Measurements from ENCODE around the gene HMOX1. TPM values are rescaled to one million over a fixed set of nuclear protein-coding genes. Genes with fewer than 3 reads are reported as not detected.
A peak's percentile ranks its signal among the peaks of the same experiment; 100 is the strongest.

HMOX1 gene
- total RNA-seq, 2 experiments from 2014 or later, result 2.4 to 2.9 TPM

DNA sequence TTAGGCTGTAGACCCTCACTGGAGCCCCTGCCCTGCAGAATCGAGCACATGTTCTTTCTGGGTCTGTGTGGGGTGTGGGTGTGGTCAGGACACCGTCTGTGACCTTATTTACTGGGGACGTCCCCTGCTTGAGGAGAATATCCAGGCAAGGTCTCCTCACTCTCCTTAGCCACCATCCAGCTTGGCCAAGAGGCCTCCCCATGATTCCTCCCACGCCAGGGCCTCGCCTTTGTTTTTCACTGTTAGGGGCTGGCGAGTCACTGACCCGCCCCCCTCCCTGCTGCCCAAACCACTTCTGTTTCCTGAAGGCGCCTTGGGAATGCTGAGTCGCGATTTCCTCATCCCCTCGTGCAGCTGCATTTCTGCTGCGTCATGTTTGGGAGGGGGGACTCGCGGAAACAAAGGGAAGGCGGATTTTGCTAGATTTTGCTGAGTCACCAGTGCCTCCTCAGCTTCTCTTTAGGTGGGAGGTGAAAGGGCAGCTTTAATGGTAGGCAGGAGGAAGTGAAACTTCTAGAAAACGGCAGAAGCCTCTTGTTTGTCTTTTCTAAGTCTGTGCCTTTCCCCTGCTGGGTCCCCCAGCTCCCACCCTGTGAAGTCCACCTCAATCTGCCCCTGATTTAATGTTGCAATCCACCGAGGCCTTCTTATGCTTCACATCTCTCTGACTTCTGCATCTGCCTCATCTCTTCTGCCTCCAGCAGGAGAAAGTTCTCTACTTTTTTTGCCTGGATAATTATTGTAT, 4.0 kb upstream of the HMOX1 start:
- ChIA-PET CTCF (interaction anchor here (0.7 kb wide), 1 partner anchor 50 kb away, joined by 3 read pairs; no protein-coding TSS in a partner anchor), POLR2A (interaction anchor here (0.7 to 1.4 kb wide), 4 partner anchors 13 to 77 kb away, joined by 3 to 5 read pairs (median 4); partner anchors contain the start of gene TOM1)
- Mint-ChIP-seq H3K9me3 (no peaks in the 10 kb centered on the region), H3K4me1 (peaks cover 32% of the 10 kb centered on the region), H3K36me3 (ENCODE audit: low read depth) (no peaks in the 10 kb centered on the region), H3K4me3 (no peak overlapping the region), H3K27ac (peak overlapping the region; percentile 55), H3K27me3 (peaks cover 10% of the 10 kb centered on the region)
- peak; percentile 52 for DNase-seq

DNA sequence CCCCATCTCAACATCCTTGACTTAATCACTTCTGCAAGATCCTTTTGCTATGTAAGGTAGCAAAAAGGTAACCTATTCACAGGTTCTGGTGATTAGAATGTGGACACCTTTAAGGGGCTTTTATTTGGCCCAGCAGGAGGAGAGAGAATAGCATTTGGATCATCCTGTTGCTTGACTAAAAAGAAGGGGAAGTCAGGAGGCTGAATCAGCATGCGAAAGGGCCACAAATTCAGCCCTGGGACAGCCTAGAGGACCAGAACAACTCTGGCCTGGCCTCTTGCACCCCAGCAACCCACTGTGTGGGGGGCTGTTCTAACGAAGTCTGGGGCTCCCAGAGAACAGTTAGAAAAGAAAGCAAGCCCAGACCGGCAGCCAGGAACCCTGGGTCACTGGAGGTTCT, 3.2 kb upstream of the HMOX1 start:
- Mint-ChIP-seq H3K27me3 (peaks cover 12% of the 10 kb centered on the region), H3K36me3 (ENCODE audit: low read depth) (no peaks in the 10 kb centered on the region), H3K4me3 (no peak overlapping the region), H3K9me3 (no peaks in the 10 kb centered on the region), H3K27ac (peak overlapping the region; percentile 55), H3K4me1 (peaks cover 30% of the 10 kb centered on the region)
- ChIA-PET POLR2A (no interaction called here), CTCF (no interaction called here)
- DNase-seq, result no peak

DNA sequence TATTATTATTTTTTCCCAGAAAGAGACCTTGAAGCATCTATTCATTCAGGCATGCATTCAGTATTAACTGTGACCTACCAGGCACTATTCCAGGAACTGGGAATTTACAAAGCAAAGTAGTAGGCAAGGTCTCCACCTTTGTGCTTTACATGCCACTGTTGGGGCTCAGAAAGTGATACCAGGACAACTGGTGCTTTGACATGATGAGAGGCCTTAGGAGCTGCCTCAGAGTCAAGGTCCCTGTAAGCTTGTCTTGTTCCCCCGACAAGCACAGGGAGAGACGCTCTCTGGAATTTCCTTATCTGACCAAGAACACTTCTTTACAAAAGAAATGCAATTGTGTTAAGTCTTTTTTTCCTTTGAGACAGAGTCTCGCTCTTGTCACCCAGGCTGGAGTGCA, 2.3 kb upstream of the HMOX1 start:
- no peak overlapping the region for H3K27ac Mint-ChIP-seq
- H3K27me3 Mint-ChIP-seq, result peaks cover 17% of the 10 kb centered on the region
- H3K9me3 Mint-ChIP-seq, result no peaks in the 10 kb centered on the region
- no peak overlapping the region for H3K4me3 Mint-ChIP-seq
- peaks cover 30% of the 10 kb centered on the region for H3K4me1 Mint-ChIP-seq
- ChIA-PET POLR2A (no interaction called here), CTCF (no interaction called here)
- H3K36me3 Mint-ChIP-seq (ENCODE audit: low read depth), result no peaks in the 10 kb centered on the region
- no peak for DNase-seq

DNA sequence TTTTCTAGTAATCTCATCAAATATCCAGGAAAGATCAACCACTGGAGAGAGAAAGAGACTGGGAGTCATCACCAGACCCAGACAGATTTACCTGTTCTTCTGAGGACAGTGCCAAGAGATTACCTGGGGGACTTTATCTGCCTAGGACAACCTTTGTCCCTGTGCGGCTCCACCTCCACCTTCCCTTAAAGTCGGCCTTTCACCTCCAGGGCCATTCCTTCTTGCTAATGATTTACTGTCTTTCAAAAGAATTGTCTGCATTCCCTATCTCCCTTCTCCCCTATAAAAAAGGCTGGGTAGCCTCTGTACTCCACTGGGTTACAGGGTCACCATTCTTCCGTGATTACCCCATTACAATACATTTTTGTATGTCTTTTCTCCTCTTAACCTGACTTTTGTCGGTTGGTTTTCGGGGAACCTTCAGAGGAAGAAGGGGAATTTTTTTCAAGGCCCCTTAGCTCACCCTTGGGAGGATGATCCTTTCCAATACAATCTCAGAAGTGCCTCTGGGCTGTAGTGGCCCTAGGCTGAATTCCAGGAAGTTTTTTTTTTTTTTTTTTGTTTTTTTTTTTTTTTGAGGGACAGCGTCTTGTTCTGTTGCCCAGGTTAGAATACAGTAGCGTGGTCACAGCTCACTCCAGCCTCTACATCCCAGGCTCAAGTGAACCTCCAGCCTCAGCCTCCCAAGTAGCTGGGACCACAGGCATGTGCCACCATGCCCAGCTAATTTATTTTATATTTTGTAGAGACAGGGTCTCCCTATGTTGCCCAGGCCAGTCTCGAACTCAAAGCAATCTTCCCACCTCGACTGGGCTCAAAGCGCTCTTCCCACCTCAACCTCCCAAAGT, 1.5 kb upstream of the HMOX1 start:
- no peaks in the 10 kb centered on the region for H3K36me3 Mint-ChIP-seq (ENCODE audit: low read depth)
- no peaks in the 10 kb centered on the region for H3K9me3 Mint-ChIP-seq
- no peak overlapping the region for H3K4me3 Mint-ChIP-seq
- DNase-seq, result no peak
- ChIA-PET CTCF (no interaction called here), POLR2A (no interaction called here)
- H3K27ac Mint-ChIP-seq, result no peak overlapping the region
- peaks cover 19% of the 10 kb centered on the region for H3K27me3 Mint-ChIP-seq
- H3K4me1 Mint-ChIP-seq, result peaks cover 30% of the 10 kb centered on the region

DNA sequence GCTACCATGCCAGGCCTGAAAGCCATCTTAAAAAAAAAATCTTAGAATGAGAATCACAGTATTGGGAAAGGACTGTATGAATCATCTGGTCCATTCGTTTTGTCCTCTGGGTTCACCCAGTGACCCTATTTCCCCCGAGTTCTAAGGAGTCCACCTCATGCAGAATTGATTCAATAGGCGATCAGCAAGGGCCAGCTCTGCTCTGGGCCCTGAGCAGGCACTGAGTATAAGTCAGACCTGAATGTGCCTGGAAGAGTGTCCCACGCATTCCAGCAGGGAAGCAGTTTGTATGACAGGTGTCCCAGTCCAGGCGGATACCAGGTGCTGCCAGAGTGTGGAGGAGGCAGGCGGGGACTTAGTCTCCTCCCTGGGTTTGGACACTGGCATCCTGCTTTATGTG, 883 bp upstream of the HMOX1 start:
- no peaks in the 10 kb centered on the region for H3K9me3 Mint-ChIP-seq
- ChIA-PET CTCF (no interaction called here), POLR2A (interaction anchor here (0.8 kb wide), 2 partner anchors 13 to 77 kb away, joined by 3 to 4 read pairs; no protein-coding TSS in a partner anchor)
- peaks cover 19% of the 10 kb centered on the region for H3K27me3 Mint-ChIP-seq
- peaks cover 30% of the 10 kb centered on the region for H3K4me1 Mint-ChIP-seq
- no peak overlapping the region for H3K27ac Mint-ChIP-seq
- no peak for DNase-seq
- H3K36me3 Mint-ChIP-seq (ENCODE audit: low read depth), result no peaks in the 10 kb centered on the region
- H3K4me3 Mint-ChIP-seq, result no peak overlapping the region

DNA sequence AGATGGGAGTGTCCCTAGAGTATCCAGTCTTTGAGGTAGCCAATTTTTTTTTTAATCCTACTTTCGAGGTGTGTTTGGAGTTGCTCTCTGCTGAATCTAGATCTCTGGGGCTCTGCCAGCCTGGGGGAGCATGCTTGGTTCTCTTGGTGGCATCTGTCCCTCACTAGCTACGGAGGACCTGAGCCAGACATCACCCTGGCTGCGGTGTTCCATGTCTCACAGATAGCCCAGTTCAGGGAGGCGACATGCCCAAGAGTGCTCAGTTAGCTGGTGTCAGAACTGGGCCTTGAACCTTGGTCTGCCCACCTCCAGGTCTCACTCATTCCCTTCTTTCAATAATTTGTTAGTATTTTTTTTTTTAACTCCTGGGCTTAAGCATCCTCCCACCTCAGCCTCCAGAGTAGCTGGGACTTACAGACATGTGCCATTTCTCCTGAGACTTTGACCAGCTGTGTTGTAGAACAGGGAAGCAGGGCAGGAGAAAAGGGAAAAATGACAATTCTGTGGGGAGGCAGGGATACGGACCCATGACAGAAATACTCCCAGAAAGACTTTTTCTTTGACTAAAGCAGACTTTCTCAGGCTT, 621 bp downstream of the HMOX1 start:
- Mint-ChIP-seq H3K9me3 (no peaks in the 10 kb centered on the region), H3K4me1 (peaks cover 29% of the 10 kb centered on the region), H3K27ac (no peak overlapping the region), H3K27me3 (peaks cover 19% of the 10 kb centered on the region), H3K4me3 (peak overlapping the region; percentile 63), H3K36me3 (ENCODE audit: low read depth) (no peaks in the 10 kb centered on the region)
- POLR2A ChIA-PET, result interaction anchor here (1.6 kb wide), 1 partner anchor 20 kb away, joined by 3 read pairs; no protein-coding TSS in a partner anchor
- CTCF ChIA-PET, result interaction anchor here (1.1 kb wide), 1 partner anchor 9 kb away, joined by 4 read pairs; no protein-coding TSS in a partner anchor
- no peak for DNase-seq

DNA sequence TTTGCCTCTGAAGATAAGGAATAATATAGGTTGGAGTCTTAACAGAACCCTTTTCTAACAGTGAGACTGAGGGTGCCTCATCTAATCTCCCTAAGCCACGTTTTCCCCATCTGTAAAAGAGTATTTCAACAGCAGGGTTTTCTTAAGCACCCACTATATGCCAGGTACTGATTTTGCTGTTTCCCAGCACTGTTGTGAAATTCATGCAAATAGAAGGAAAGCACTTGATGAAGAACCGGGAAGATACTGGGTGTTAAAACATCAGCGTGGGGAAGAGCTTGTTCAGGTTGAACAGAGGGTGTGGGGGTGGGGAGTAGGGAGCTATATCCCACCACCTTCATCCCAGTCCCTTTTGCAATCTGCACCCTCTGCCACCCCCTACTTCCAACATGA, 2.8 kb downstream of the HMOX1 start:
- Mint-ChIP-seq H3K4me3 (no peak overlapping the region), H3K4me1 (peaks cover 13% of the 10 kb centered on the region), H3K9me3 (no peaks in the 10 kb centered on the region), H3K36me3 (ENCODE audit: low read depth) (no peaks in the 10 kb centered on the region), H3K27me3 (peaks cover 19% of the 10 kb centered on the region), H3K27ac (no peak overlapping the region)
- no peak for DNase-seq
- POLR2A ChIA-PET, result no interaction called here
- CTCF ChIA-PET, result no interaction called here

DNA sequence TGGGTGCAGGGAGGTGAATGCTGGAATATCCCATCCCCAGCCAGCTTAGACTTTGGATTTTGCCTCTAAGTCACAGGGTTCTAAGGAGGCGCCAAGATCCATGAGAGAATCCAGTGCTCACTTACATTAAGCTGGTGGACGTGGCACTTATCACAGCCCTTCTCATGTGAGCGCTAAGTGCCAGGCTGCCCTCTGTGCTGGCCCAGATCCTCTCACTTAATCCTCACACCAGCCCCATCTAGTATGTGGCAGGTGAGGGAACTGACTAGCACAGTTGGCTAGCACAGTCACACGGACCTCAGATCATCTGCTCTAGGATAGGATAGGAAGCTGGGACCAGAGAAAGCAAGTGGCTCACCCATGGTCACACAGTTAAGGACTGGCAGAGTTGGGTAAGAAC, 3.6 kb downstream of the HMOX1 start:
- Mint-ChIP-seq H3K9me3 (no peaks in the 10 kb centered on the region), H3K27me3 (peaks cover 19% of the 10 kb centered on the region), H3K4me3 (no peak overlapping the region), H3K4me1 (peaks cover 13% of the 10 kb centered on the region), H3K36me3 (ENCODE audit: low read depth) (no peaks in the 10 kb centered on the region), H3K27ac (no peak overlapping the region)
- DNase-seq, result no peak
- CTCF ChIA-PET, result interaction anchor here (1.3 kb wide), 1 partner anchor 32 kb away, joined by 3 read pairs; no protein-coding TSS in a partner anchor
- POLR2A ChIA-PET, result no interaction called here

DNA sequence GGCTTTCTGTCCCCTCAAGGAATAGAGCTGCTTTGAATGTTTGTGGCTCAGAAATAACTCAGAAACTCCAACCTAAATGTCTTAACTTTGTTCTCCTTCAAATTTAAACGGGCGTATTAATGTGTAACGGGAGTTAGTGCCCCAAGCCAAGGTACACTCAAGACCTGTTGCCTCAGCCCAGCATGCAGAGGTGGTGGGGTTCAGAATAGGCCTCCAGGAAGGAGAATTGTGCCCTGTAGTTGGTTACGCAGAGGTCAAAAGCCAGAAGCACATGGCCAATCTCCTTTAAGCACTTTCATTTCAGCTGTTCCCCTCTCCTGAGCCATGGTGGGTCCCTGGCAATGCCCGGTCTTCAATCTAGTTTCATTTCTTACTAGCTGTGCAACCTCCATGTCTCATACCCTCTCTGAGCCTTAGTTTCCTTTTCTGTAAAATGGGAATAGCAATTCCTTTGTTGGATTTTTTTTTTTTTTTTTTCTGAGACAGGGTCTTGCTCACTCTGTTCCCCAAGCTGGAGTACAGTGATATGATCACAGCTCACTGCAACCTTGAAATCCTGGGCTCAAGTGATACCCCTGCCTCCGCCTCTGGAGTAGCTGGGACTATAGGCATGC, 4.2 kb downstream of the HMOX1 start:
- Mint-ChIP-seq H3K27me3 (peaks cover 17% of the 10 kb centered on the region), H3K4me3 (no peak overlapping the region), H3K27ac (no peak overlapping the region), H3K4me1 (peaks cover 13% of the 10 kb centered on the region), H3K36me3 (ENCODE audit: low read depth) (no peaks in the 10 kb centered on the region), H3K9me3 (no peaks in the 10 kb centered on the region)
- CTCF ChIA-PET, result interaction anchor here (1.3 kb wide), 1 partner anchor 32 kb away, joined by 3 read pairs; no protein-coding TSS in a partner anchor
- POLR2A ChIA-PET, result interaction anchor here (0.7 kb wide), 1 partner anchor 18 kb away, joined by 3 read pairs; no protein-coding TSS in a partner anchor
- no peak for DNase-seq

DNA sequence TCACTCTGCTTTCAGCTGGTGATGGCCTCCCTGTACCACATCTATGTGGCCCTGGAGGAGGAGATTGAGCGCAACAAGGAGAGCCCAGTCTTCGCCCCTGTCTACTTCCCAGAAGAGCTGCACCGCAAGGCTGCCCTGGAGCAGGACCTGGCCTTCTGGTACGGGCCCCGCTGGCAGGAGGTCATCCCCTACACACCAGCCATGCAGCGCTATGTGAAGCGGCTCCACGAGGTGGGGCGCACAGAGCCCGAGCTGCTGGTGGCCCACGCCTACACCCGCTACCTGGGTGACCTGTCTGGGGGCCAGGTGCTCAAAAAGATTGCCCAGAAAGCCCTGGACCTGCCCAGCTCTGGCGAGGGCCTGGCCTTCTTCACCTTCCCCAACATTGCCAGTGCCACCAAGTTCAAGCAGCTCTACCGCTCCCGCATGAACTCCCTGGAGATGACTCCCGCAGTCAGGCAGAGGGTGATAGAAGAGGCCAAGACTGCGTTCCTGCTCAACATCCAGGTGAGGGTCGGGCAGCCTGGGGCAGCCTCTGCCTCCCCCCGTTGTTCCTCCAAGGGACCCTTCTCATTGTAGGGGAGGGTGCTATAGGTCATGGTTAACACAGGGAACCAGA, 5.9 kb downstream of the HMOX1 start:
- H3K4me3 Mint-ChIP-seq, result no peak overlapping the region
- POLR2A ChIA-PET, result interaction anchor here (1.3 kb wide), 1 partner anchor 12 kb away, joined by 5 read pairs; no protein-coding TSS in a partner anchor

DNA sequence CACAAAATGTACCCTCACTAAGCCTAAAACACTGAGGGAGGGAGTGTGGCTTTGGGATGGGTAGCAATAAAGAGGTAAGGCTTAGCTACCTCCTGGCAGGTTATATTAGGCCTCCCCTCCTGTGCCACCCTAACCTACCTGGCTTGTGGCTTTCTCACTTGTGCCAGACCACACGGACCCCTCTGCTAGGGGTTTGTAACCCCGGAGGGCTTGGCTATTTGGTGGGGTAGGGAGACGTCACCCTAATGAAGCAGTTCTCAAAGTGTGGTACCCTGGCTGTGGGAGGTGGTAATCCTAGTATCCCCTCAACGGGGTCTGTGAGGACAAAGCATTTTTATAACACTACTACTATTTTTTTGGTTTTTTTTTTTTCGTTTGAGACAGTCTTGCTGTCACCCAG, 10.0 kb downstream of the HMOX1 start:
- Mint-ChIP-seq H3K36me3 (ENCODE audit: low read depth) (no peaks in the 10 kb centered on the region), H3K27me3 (no peaks in the 10 kb centered on the region), H3K4me3 (no peak overlapping the region), H3K9me3 (no peaks in the 10 kb centered on the region), H3K27ac (no peak overlapping the region), H3K4me1 (no peaks in the 10 kb centered on the region)
- no peak for DNase-seq
- POLR2A ChIA-PET, result no interaction called here
- CTCF ChIA-PET, result no interaction called here

More for the DNA sequence above, 5.9 kb downstream of the HMOX1 start:
- Mint-ChIP-seq H3K4me1 (peaks cover 2% of the 10 kb centered on the region), H3K27ac (no peak overlapping the region), H3K9me3 (no peaks in the 10 kb centered on the region), H3K27me3 (peaks cover 11% of the 10 kb centered on the region), H3K36me3 (ENCODE audit: low read depth) (no peaks in the 10 kb centered on the region)
- CTCF ChIA-PET, result no interaction called here
- DNase-seq, result no peak

DNA sequence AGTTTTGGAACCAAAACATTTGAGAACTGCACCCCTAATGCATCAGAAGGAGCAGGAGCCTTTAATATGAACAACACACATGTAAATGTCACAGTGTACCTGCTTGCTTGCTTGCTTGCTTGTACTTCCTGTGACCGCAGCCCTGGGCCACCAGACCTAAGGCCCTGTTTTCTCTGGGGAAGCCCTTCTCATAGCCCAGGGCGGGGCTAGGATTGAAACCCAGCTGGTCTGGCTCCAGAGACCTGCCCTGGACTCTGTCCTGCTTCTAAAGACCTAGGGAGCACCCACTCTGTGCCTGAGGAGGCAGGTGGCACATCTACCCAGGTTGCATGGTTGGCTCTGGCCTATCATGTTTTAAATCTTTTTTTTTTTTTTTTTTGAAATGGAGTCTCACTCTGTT, 11.5 kb downstream of the HMOX1 start:
- H3K4me3 Mint-ChIP-seq, result no peak overlapping the region
- no peaks in the 10 kb centered on the region for H3K27me3 Mint-ChIP-seq
- ChIA-PET POLR2A (interaction anchor here (0.7 kb wide), 1 partner anchor 12 kb away, joined by 4 read pairs; the partner anchor contains the start of gene HMOX1), CTCF (no interaction called here)
- no peak for DNase-seq
- H3K4me1 Mint-ChIP-seq, result no peaks in the 10 kb centered on the region
- no peaks in the 10 kb centered on the region for H3K36me3 Mint-ChIP-seq (ENCODE audit: low read depth)
- no peaks in the 10 kb centered on the region for H3K9me3 Mint-ChIP-seq
- no peak overlapping the region for H3K27ac Mint-ChIP-seq

All from activated CD4-positive, alpha-beta memory T cell treated with anti-CD3 and anti-CD28 coated beads, Interleukin-2, amount 10 ng/mL, durations not matched to agents 7 days and 5 days (primary cell).